Breast epithelium (tissue), 4 donors: ENCODE results near the gene APOL1. TPM values are rescaled to one million over a fixed set of nuclear protein-coding genes. Genes with fewer than 3 reads are reported as not detected.

Experiments
- DNase-seq, 2 donors: peaks; one replicate each; pipeline ENCODE4 v3.0.0-alpha.2; 2019; ENCODE audit warnings: low spot score in 2 of 2
- H3K27ac ChIP-seq, 2 donors: fragments of 200-600 bp; sonication (generic) in 1 of 2; one replicate each; pipeline ENCODE4 v1.5.1; 2016 to 2019; ENCODE audit warnings: mild to moderate bottlenecking in 1 of 2
- H3K27me3 ChIP-seq, 2 donors: fragments of 200-600 bp; sonication (generic) in 1 of 2; one replicate each; pipeline versions ENCODE4 v1.5.1 to v1.6.0; 2017 to 2019; ENCODE audit warnings: control low read depth in 1 of 2, mild to moderate bottlenecking in 1 of 2
- H3K36me3 ChIP-seq: fragments of 200-600 bp; one replicate; pipeline ENCODE4 v1.5.1; 2019
- H3K4me1 ChIP-seq, 2 donors: fragments of 200-600 bp; sonication (generic); one replicate each; pipeline ENCODE4 v1.5.1; 2016 to 2019; ENCODE audit warnings: control low read depth in 1 of 2
- H3K4me3 ChIP-seq, 3 donors: fragments of 200-600 bp; sonication (generic); 1 replicate in 2 of 3; 2 replicates in 1 of 3; pipeline ENCODE4 v1.5.1; 2016 to 2019; ENCODE audit warnings: mild to moderate bottlenecking in 3 of 3, moderate library complexity in 2 of 3
- H3K9me3 ChIP-seq, 2 donors: fragments of 200-600 bp; sonication (generic) in 1 of 2; one replicate each; pipeline ENCODE4 v1.5.1; 2016 to 2019; ENCODE audit warnings: control low read depth in 1 of 2
- CTCF ChIP-seq, 3 donors: fragments of 450-650 bp; IDR thresholded peaks; one replicate each; pipeline ENCODE4 v1.5.1; 2016 to 2017; ENCODE audit warnings: antibody characterized with exemption in 3 of 3, mild to moderate bottlenecking in 3 of 3, moderate library complexity in 3 of 3
- POLR2A ChIP-seq: fragments of 450-650 bp; IDR thresholded peaks from one replicate; pipeline ENCODE4 v1.6.1; 2016; ENCODE audit warnings: antibody characterized with exemption, mild to moderate bottlenecking, moderate library complexity
- POLR2AphosphoS5 ChIP-seq, 3 donors: sonication (generic); formaldehyde crosslinking; IDR thresholded peaks; one replicate each; pipeline ENCODE4 v1.6.1; 2017; ENCODE audit warnings: antibody characterized with exemption in 3 of 3
- intact Hi-C: fragments of 100-400 bp; cut with DNase I; formaldehyde crosslinking; loops from one replicate; pipeline ENCODE4 v1.15.1; 2023; ENCODE audit warnings: low total_unique reads
- total RNA-seq, 3 donors: library from RNA; depleted of rRNA; stranded (reverse); fragments of >200 nt; gene quantifications; one replicate each; pipeline ENCODE4 v1.1.0, GENCODE V29; 2016

APOL1 gene
- total RNA-seq, 3 donors from 2014 or later: 5.9 to 38.3 (median 22.2) TPM

DNA sequence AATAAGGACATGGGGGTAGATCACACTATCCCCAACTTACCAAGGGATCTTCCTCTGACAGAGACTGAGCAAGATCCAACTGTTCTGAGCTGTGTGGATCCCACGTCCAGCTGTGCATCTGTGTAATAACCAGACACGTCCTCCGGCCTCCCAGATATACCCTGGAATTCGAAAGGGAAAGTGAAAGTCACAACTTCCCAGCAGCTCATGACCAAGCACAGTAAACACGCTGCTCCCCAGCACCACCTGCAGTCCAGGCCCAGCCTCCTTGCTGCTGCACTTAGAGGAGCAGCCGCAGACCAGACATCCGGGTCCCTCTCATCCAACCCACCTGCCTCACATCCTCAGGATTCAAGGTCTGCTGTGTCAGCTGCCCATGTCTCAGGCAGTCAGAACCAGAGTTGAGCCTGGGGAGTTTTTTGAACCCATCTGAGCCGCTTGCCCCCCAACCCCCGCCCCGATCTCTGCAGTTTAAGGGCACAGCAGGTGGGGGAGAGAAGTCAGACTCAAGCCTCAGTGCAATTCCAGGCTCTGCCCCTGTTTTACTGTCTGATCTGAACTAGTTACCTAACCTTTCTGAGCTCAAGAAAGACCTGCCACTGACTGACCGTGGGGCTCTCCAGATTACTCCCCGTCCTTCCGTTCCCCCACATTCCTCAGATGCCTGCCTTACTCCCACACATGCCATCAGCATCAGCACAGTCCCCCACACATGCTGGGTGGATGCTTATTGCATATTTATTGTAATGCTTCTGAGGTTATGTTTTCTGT lies 13.3 kb upstream of the APOL1 start, which contains the start of gene APOL2:
Gene APOL2 (minus strand): TSS at position 127 of the 771 bp plus-strand sequence. CDS start 6,365 bp downstream, outside the sequence.
- peak; percentile 90 to 91 for DNase-seq
- TF ChIP-seq POLR2AphosphoS5 (IDR thresholded peaks at IDR 0.05): peak; percentile 83 to 94 (median 88)
- peak; percentile 43 for TF ChIP-seq POLR2A
- peak; percentile 28 to 62 (median 59) for TF ChIP-seq CTCF (IDR thresholded peaks at IDR 0.05)
- Histone ChIP-seq H3K4me1 (peaks cover 0 to 17% of the 10 kb centered on the region in 2 donors), H3K27ac (peak within 1 kb of the TSS; percentile 88 to 92), H3K27me3 (no peaks in the 10 kb centered on the region), H3K36me3 (no peaks in the 10 kb centered on the region), H3K9me3 (no peaks in the 10 kb centered on the region), H3K4me3 (peak within 1 kb of the TSS; percentile 52 to 73 (median 63))
- intact Hi-C loops: no loop called here

DNA sequence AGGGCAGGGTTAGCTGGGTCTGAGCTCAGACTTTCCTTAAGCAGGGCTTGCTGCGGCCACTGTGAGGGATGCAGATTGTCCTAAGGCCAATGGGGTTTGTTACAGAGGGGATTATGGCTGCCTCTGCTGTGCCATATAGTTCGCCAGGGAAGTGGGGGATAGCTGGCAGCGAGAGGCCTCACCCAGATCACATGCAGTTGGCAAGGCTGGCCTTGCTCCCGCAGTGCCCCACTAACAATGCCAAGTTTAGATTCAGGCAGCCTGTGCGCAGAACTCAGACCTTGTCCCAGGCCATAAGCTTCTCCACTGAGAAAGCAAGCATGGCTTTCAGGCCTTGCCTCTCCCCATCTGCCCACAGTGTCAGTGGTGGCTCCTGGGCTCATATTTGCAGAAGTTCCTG lies 8.9 kb upstream of the APOL1 start:
- H3K27me3 ChIP-seq: no peaks in the 10 kb centered on the region

DNA sequence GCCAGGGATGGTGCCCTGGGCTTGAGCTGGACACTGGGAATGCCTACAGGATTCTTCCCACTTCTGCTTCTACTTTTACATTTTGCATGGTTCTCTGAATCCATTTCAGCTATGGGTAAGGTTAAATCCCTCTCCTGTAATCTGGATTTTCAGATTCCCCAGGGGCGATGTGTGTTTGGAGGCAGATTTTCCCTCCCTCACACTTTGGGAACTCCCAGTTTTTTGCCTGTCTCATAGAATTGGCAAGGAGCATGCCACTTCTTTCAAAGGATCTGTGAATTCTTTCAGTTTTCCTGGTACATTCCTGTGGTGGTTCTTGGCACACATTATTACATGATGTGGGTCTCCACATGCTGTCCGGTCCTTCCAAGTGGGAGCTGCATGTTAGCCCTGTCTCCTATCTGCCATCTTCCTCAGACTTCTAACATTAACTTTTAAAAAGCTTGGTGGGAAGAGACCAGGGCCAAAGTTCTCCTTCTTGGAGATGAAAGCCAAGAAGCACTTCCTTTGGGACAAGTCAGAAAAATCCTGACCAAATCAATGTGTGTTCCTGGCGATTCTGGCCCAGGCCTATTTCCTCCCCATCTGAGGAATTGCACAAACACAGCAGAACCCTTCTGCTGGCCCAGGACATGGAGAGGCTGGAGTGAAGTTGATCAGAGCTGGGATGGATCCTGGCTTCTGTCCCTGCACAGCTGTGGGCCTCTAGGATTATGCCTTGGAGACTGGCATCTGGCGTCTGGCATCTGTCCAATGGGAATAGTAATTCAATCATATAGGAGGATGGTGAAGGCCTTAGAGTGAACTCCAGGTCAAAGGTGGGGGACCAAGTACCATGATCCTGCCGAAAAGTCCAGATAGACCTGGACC lies 8.2 kb upstream of the APOL1 start:
- Histone ChIP-seq H3K36me3 (no peaks in the 10 kb centered on the region), H3K27me3 (no peaks in the 10 kb centered on the region), H3K27ac (peak overlapping the region; percentile 69 to 91), H3K9me3 (no peaks in the 10 kb centered on the region), H3K4me3 (no peak overlapping the region), H3K4me1 (peaks cover 6 to 8% of the 10 kb centered on the region in 2 donors)
- no peak for TF ChIP-seq CTCF (IDR thresholded peaks at IDR 0.05)
- peak in 1 of 3 donors; percentile 30 for TF ChIP-seq POLR2AphosphoS5 (IDR thresholded peaks at IDR 0.05)
- TF ChIP-seq POLR2A: no peak
- intact Hi-C loops: loop anchor here (5.0 kb wide), 1 partner anchor 1303 kb away; no protein-coding TSS in a partner anchor
- peak in 1 of 2 donors; percentile 30 for DNase-seq

More for the DNA sequence above, 8.9 kb upstream of the APOL1 start:
- TF ChIP-seq POLR2AphosphoS5 (IDR thresholded peaks at IDR 0.05): no peak
- TF ChIP-seq CTCF (IDR thresholded peaks at IDR 0.05): no peak
- TF ChIP-seq POLR2A: no peak
- H3K4me3 ChIP-seq: no peak overlapping the region
- H3K27ac ChIP-seq: peak overlapping the region; percentile 69 to 91
- intact Hi-C loops: no loop called here
- peak in 1 of 2 donors; percentile 31 for DNase-seq
- H3K36me3 ChIP-seq: no peaks in the 10 kb centered on the region
- H3K4me1 ChIP-seq: peaks cover 6 to 8% of the 10 kb centered on the region in 2 donors
- H3K9me3 ChIP-seq: no peaks in the 10 kb centered on the region

DNA sequence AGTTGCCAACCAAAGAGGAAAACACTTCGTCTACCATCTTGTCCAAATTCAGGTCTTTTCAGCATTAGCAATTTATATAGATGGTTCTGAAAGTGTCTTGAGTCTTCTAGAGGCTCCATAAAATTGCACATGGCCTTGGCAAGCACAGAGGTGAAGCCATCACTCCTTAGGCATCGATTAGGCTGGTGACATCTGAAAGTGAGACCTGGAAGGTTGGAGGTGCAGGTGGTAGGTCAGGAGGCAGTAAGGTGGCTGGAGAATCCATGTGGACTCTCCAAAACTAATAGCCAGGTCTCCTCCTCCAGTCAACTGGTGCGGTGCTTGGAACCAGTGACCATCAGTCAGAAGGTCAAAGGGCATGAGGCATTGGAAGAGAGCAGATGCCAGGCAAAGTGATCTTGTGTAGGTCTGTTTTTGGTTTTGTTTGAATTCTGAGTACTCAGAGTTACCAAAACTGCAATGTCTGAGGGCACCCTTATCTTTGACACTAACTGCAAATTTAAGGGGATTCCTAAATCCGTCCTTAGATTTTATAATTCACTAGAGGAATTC lies 7.1 kb upstream of the APOL1 start:
- no peak for DNase-seq
- intact Hi-C loops: loop anchor here (5.0 kb wide), 1 partner anchor 1301 kb away; no protein-coding TSS in a partner anchor
- H3K27ac ChIP-seq: peak overlapping the region in 1 of 2 donors; percentile 91
- TF ChIP-seq POLR2A (no peak), POLR2AphosphoS5 (IDR thresholded peaks at IDR 0.05) (no peak), CTCF (IDR thresholded peaks at IDR 0.05) (no peak)
- H3K27me3 ChIP-seq: no peaks in the 10 kb centered on the region
- H3K4me1 ChIP-seq: peaks cover 6 to 8% of the 10 kb centered on the region in 2 donors
- H3K4me3 ChIP-seq: no peak overlapping the region
- H3K9me3 ChIP-seq: no peaks in the 10 kb centered on the region
- no peaks in the 10 kb centered on the region for H3K36me3 ChIP-seq
